NCI-H1694 treated with DMSO at 0.1 percent for 48 hours (cell line): ENCODE measurements around the gene QPRT.
"Not testable (repeated sequence)": the region's sequence is repeated elsewhere in the genome, so short reads cannot be mapped to it uniquely, and the experiment has no call there.

Experiments used
- DNase-seq: peaks from one replicate; lab custom pipeline; 2025; lab: John Stamatoyannopoulos, UW

The QPRT gene

DNA sequence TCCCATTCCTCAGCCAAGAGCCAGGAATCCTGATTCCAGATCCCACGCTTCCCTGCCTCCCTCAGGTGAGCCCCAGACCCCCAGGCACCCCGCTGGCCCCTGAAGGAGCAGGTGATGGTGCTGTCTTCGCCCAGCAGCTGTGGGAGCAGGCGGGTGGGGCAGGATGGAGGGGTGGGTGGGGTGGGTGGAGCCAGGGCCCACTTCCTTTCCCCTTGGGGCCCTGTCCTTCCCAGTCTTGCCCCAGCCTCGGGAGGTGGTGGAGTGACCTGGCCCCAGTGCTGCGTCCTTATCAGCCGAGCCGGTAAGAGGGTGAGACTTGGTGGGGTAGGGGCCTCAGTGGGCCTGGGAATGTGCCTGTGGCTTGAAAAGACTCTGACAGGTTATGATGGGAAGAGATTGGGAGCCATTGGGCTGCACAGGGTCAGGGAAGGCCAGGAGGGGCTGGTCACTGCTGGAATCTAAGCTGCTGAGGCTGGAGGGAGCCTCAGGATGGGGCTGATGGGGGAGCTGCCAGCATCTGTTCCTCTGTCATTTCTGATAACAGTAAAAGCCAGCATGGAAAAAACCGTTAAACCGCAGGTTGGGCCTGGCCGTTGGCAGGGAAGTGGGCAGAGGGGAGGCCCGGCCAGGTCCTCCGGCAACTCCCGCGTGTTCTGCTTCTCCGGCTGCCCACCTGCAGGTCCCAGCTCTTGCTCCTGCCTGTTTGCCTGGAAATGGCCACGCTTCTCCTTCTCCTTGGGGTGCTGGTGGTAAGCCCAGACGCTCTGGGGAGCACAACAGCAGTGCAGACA, 15.8 kb upstream of the QPRT start, which contains the start of gene SPN:
TSS of gene SPN (plus strand) at position 232 of the 791 bp plus-strand sequence. CDS start at position 714, 482 bp downstream.
- no peak for DNase-seq

DNA sequence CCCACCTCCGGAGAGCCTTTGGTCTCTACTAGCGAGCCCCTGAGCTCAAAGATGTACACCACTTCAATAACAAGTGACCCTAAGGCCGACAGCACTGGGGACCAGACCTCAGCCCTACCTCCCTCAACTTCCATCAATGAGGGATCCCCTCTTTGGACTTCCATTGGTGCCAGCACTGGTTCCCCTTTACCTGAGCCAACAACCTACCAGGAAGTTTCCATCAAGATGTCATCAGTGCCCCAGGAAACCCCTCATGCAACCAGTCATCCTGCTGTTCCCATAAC, 15.2 kb upstream of the QPRT start:
- DNase-seq = no peak

DNA sequence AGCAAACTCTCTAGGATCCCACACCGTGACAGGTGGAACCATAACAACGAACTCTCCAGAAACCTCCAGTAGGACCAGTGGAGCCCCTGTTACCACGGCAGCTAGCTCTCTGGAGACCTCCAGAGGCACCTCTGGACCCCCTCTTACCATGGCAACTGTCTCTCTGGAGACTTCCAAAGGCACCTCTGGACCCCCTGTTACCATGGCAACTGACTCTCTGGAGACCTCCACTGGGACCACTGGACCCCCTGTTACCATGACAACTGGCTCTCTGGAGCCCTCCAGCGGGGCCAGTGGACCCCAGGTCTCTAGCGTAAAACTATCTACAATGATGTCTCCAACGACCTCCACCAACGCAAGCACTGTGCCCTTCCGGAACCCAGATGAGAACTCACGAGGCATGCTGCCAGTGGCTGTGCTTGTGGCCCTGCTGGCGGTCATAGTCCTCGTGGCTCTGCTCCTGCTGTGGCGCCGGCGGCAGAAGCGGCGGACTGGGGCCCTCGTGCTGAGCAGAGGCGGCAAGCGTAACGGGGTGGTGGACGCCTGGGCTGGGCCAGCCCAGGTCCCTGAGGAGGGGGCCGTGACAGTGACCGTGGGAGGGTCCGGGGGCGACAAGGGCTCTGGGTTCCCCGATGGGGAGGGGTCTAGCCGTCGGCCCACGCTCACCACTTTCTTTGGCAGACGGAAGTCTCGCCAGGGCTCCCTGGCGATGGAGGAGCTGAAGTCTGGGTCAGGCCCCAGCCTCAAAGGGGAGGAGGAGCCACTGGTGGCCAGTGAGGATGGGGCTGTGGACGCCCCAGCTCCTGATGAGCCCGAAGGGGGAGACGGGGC, 14.7 kb upstream of the QPRT start:
- no peak for DNase-seq

DNA sequence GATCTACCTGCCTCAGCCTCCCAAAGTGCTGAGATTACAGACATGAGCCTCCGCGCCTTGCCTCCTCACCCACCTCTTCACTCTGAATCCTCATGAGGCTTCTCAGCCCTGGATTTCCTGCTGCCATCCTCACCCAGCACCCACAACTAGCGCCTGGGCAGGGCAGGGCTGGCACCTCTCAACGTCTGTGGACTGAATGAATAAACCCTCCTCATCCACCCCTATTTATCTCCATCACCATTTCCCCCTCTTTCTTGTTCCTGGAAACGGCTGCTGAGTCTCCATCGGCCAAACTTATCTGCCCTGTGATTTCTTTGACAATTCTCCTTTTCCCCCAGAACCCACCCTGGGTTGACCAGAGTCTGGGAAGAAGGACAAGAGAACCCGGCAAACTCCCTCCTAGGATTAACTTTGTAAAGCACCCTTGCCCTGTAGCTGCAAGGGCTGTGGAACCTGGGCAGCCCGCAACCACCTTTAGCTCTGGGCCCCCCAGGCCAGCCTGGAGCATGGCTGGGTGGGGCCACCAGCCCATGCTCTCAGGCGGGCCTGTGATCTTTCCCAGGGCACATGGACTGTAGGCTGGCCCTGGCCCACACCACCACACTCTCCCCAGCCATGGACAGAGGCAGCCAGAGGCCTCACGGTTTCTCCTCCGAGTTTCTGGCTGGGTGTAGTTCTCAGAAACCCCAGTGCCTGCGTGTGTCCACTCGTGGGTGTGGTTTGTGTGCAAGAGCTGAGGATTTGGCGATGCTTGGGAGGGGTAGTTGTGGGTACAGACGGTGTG, 13.5 kb upstream of the QPRT start:
- DNase-seq = no peak

DNA sequence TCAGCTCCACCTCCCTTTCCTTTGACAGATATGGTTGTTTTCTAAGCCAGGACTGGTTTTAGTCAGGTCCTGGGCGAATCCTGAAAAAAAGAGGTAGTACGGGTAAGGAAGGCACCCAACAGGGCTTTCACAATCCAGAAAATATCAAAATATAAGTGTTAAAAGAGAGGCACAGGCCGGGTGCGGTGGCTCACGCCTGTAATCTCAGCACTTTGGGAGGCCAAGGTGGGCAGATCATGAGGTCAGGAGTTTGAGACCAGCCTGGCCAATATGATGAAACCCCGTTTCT, 11.7 kb upstream of the QPRT start:
- not testable (repeated sequence) for DNase-seq

DNA sequence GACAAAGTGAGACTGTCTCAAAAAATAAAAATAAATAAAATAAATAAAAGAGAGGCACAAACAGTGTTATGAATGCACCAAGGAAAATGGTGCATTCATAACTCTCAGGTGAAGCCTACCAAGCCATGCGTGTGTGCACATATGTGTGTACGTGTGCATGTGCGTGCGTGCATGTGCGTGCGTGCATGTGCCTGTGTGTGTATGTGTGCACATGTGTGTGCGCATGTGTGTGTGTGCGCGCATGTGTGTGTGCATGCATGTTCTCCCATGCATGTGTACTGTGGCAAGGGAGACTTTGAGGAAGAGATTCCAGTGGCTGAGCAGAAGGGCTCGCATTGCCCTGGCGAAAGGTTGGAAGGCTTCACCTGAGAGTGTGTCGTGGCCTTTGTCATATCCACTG, 11.2 kb upstream of the QPRT start:
- no peak for DNase-seq

DNA sequence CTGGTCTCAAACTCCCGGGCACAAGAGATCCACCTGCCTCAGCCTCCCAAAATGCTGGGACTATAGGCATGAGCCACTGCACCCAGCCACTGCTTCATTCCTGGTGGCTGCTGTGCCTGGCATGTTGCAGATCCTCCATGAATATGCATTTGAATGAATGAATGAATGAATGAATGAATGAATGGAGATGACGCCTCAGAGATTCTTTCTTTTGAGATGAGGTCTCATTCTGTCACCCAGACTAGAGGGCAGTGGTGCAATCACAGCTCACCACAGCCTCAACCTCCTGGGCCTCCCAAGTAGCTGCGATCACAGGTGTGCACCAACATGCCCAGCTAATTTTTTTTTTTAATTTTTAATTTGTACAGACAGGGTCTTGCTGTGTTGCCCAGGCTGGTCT, 10.7 kb upstream of the QPRT start:
- no peak for DNase-seq

DNA sequence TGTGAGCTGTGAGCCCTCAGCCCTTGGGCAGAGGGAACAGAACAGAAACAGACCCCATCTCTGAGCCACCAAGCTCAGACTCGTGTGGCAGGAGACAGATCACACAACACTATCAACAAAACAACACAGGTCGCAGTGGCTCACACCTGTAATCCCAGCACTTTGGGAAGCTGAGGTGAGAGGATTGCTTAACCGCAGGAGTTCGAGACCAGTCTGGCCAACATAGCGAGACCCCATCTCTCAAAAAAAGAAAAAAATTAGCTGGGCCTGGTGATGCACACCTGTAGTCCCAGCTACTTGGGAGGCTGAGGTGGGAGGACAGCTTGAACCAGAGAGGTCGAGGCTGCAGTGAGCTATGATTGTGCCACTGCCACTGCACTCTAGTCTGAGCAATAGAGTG, 5.5 kb upstream of the QPRT start:
- no peak for DNase-seq

DNA sequence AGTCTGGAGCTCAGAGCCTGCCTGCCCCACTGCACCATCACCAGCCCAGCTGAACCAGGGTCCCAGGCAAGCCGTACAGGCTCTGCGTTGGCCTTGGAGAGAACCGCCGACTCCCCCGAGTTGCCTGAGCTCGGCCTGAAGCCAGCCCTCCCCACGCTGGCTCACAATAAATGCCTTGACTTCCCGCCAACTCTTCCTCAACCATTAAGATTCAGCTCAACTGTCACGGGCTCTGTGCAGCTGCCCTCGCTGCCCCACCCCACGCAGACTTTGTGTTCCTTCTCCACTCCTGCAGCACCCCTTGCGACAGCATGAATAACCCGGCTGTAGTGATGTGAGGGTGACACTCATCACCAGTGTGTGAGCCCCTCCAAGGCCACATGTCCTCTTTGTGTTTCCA, 4.8 kb upstream of the QPRT start:
- DNase-seq = no peak

DNA sequence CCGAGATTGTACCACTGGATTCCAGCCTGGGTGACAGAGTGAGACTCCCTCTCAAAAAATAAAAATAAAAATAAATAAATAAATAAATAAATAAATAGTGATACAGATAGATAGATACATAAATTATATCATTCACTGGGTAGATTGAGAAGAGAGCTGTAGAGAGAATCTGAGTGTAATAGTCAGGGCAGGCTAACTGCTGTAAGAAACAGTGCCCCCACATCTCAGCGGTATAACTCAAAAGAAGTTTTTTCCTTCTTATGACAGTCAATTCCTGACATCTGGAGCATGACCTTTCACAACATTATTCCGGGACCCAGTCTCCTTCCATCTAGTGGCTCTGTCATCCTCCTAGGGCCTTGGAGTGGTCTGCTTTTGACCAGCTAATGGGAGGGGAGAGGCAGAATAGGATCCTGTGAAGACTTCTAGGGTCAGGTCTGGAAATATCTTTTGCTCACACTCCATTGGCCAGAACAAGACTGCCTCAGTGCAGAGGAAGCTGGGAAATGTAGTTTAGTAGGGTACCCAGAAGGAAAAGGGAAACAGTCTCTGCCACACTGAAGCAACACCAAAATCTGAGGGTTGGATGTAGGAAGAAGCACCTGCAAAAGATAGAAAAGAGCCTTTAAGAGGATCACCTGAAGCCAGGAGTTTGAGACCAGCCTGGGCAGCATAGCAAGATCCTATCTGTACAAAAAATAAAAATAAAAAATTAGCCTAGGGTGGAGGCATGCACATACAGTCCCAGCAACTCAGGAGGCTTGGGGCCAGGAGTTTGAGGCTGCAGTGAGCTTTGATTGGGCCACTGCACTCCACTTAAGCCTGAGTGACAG, 3.0 kb upstream of the QPRT start:
- DNase-seq = no peak

DNA sequence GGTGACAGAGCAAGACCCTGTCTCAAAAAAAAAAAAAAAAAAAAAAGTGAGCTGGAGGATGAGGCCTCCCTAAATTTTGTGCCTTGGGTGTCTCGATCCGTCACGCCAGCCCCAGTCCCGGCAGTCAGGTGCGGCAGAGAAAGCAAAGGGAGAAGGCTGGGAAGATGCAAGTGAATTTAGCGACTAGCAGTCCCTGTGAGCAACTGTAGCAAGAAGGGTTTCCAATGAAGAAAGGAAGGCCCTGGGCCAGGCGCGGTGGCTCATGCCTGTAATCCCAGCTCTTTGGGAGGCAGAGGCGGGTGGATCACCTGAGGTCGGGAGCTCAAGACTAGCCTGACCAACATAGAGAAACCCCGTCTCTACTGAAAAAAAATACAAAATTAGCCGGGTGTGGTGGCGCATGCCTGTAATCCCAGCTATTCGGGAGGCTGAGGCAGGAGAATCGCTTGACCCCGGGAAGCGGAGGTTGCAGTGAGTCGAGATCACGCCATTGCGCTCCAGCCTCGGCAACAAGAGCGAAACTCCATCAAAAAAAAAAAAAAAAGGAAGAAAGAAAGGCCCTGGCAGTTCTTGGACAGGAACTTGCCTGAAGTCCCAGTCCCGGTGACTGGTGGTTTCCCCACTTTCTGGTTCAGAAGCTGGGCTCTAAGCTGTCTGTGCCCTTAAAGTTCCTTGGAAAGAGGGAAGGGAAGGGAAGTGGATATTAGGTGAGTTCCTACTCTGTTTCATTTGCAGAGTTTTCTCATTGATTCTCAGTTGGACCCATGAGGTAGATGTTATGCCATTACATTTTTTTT, 1.8 kb upstream of the QPRT start:
- DNase-seq = no peak

DNA sequence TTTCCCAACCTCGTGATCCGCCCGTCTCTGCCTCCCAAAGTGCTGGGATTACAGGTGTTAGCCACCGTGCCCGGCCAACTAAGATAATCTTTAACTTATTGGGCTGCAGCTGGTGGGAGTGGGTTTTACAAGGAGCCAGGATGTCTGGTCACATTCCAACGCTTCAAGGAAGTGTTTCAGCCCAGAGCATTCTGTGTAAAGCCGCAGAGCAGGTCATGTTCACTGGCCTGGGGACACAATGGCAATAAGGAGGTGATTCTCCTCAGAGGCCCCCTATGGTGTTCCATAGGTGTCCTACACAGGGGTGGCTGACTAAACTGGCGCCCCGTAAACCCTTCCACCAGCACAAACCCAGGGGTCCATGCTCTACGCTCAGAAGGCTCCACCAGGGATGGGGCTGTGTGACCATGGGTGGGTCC, 1.2 kb downstream of the QPRT start:
- DNase-seq = no peak

DNA sequence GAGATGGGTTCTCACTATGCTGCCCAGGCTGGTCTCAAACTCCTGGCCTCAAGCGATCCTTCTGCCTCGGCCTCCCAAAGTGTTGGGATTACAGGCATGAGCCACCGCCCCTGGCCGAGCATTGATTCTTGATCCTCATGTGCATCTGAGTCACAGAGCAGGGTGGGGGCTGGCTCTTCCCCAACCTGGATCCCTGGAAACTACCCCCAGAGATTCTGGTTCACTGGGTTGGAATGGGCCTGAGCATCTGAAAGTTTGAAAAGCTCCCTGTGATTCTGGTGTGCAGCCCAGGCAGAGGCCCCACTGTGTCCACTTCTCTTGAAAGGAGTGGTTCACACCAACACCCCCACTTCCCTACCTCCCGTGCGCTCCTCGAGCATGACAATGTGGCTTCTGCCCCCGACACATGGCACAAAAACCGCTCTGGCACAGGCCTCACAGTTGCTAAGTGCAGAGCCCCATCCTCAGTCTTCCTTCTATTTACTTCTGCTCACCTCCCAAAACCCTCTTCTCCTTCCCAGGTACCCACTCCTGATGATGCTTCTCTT, 4.6 kb downstream of the QPRT start:
- no peak for DNase-seq

DNA sequence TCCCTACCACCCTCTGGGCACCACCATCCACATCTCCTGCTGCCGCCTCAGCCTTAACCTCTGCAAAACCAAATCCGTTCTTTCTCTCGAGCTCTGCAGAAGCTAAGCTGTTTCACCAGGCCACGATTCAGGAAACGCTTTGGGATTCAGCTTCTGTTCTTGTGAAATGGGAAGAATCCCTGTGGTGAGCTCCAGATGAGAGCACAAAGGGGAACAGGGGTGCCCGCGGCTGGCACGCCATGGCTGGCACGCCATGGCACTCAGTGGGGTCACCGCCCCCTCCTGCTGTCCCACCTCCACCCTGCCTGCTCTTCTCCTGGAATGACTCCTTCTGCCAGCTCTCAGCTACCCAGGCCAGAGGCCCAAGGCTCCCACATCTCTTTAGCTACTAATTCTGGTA, 5.7 kb downstream of the QPRT start:
- no peak for DNase-seq

DNA sequence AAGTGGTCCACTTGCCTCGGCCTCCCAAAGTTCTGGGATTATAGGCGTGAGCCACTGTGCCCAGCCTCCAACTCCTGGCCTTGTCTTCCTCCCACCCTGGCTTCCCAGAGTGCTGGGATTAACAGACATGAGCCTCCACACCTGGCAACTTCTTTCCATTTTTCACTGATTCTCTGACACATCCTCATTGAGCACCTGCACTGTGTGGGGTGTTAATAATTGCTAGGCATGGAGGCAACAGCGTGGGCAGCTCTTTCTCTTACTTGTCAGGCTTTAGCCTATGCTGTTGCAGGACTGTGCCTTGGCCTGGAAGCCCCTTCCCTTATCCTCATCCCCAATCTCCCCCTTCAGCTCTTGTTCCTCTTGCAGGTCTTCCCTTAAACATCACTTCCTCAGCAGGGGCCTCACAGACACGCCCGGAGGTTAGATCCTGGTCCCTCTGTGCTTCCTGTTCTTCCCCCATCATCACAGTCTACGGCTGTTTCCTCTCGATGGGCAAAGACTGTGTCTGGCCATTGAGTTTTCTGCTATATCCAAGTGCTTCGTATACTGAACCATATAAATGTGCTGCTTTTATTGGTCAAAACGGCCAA, 7.9 kb downstream of the QPRT start:
- DNase-seq = no peak

DNA sequence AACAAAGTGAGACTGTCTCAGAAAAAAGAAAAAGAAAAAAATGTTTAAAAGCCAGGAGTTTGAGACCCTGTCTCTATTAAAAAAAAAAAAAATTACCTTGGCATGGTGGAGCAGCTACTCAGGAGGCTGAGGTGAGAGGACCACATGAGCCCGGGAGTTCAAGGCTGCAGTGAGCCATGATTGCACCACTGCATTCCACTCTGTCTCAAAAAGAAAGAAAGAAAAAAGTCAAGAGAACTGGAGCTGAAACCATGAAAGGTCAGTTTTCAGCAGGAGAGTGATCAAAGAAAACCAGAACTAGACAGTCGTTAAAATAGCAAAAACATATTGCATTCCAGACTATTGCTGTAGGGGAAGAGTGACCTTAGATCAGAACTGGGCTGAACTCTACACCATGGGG, 8.8 kb downstream of the QPRT start:
- DNase-seq = no peak

DNA sequence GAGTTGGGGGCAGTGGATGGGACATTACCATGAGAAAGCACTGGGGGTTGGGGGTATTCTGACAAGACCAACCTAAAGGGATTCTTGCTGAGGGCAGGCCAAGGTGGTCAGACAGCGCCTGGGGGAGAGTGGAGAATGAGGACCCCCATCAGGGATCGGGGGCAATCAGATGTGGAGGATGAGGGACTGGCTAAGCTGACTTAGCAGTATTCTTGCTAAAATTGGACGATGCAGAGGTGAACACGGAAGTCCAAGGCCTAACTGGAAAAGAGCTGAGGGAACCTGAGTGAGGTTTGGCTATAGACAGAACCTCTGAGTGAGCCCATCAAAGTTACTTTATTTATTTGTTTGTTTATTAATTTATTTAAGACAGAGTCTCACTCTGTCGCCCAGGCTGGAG, 9.2 kb downstream of the QPRT start:
- no peak for DNase-seq

DNA sequence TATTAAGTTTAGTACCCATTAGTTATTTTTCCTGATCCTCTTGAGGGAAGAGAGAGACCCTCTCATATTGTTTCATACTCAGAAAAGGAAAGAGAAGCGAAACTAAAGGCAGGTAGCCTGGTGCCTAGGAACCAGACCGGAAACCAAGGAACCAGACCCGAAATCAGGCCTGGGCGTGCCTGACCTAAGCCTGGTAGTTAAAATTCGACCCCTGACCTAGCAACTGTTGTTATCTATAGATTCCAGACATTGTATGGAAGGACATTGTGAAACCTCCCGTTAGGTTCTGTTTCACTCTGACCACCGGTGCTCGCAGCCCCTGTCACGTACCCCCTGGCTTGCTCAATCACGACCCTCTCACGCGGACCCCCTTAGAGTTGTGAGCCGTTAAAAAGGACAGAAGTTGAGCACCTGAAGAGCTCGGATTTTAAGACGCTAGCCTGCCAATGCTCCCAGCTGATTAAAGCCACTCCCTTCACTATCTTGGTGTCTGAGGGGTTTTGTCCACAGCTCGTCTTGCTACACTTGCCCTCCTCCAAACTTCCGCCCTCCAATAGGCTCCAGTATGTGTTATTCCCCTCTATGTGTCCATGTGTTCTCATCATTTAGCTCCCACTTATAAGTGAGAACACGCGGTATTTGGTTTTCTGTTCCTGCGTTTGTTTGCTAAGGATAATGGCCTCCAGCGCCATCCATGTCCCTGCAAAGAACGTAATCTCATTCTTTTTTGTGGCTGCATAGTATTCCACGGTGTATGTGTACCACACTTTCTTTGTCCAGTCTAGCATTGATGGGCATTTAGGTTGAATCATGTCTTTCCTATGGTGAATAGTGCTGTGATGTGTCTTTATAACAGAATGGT, 10.7 kb downstream of the QPRT start:
- not testable (repeated sequence) for DNase-seq

DNA sequence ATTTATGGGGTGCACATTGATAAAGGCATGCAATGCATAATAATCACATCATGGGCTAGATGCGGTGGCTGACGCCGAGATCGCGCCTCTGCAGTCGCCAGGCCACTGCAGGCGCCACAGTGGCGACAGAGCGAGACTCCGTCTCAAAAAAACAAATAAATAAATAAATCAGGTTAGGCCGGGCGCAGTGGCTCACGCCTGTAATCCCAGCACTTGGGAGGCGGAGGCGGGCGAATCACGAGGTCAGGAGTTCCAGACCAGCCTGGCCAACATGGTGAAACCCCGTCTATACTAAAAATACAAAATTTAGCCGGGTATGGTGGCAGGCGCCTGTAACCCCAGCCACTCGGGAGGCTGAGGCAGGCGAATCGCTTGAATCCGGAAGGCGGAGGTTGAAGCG, 13.6 kb downstream of the QPRT start:
- not testable (repeated sequence) for DNase-seq
